B cell (primary cell): ENCODE measurements around the gene NPAS4. TPM values are rescaled to one million over a fixed set of nuclear protein-coding genes. Genes with fewer than 3 reads are reported as not detected.
A peak's percentile ranks its signal among the peaks of the same experiment; 100 is the strongest.
"Not testable (repeated sequence)": the region's sequence is repeated elsewhere in the genome, so short reads cannot be mapped to it uniquely, and the experiment has no call there.

ENCODE experiments used
- ATAC-seq: fragments of 200-7000 bp; cut with Tn5 transposase; one replicate; pipeline ENCODE4 v1.10.0; 2021; ENCODE audit warnings: low read depth, mild to moderate bottlenecking, moderate number of reproducible peaks, moderate library complexity
- CTCF ChIA-PET: fragments of 350-600 bp; sonication (Branson Sonifier 250); formaldehyde crosslinking; loops from one replicate; lab custom pipeline; 2021; ENCODE audit warnings: antibody characterized with exemption, inconsistent platforms; lab: Charles Lee
- POLR2A ChIA-PET: fragments of 350-600 bp; sonication (Branson Sonifier 250); formaldehyde crosslinking; loops from one replicate; lab custom pipeline; 2021; ENCODE audit warnings: antibody characterized with exemption; lab: Charles Lee
- DNase-seq: peaks from one replicate; pipeline ENCODE4 v3.0.0; 2013
- H2AFZ ChIP-seq: 2 replicates; pipeline ENCODE4 v1.6.1; 2012; ENCODE audit warnings: mild to moderate bottlenecking, low read depth, low read length; ENCODE audit not compliant: insufficient read depth, poor library complexity, severe bottlenecking
- H3K27ac ChIP-seq, 2 donors: 1 replicate in 1 of 2; 2 replicates in 1 of 2; pipeline ENCODE4 v1.5.1; 2012 to 2013; ENCODE audit warnings: low read length in 2 of 2, mild to moderate bottlenecking in 2 of 2, moderate library complexity in 1 of 2
- H3K27me3 ChIP-seq, 4 experiments: fragments of 200-600 bp in 1 of 4; sonication (generic) in 1 of 4; replicated peaks in 1 of 4; 1 replicate in 2 of 4; 2 replicates in 2 of 4; pipeline versions ENCODE4 v1.6.1 to v1.7.0; 2013 to 2016; ENCODE audit warnings: low read length in 3 of 4, mild to moderate bottlenecking in 2 of 4, mixed read lengths in 1 of 4, moderate library complexity in 1 of 4; ENCODE audit not compliant: insufficient read depth in 4 of 4, control insufficient read depth in 3 of 4; ENCODE audit errors: control extremely low read depth in 1 of 4
- H3K36me3 ChIP-seq, 2 experiments: replicated peaks in 1 of 2; 1 replicate in 1 of 2; 2 replicates in 1 of 2; pipeline versions ENCODE4 v1.6.1 to v1.7.1; 2013; ENCODE audit warnings: low read length in 1 of 2; ENCODE audit not compliant: insufficient read depth in 2 of 2, control insufficient read depth in 1 of 2; ENCODE audit errors: control extremely low read depth in 1 of 2, extremely low read depth in 1 of 2
- H3K4me1 ChIP-seq, 2 donors: fragments of 200-600 bp in 1 of 2; sonication (generic) in 1 of 2; 1 replicate in 1 of 2; 2 replicates in 1 of 2; pipeline versions ENCODE4 v1.5.1 to v1.6.1; 2013 to 2017; ENCODE audit warnings: low read length in 2 of 2; ENCODE audit not compliant: control insufficient read depth in 2 of 2, insufficient read depth in 2 of 2
- H3K4me2 ChIP-seq: replicated peaks from 2 replicates; pipeline ENCODE3; 2012; ENCODE audit warnings: mild to moderate bottlenecking, low read depth, low read length; ENCODE audit not compliant: poor library complexity, severe bottlenecking
- H3K4me3 ChIP-seq, 5 experiments: fragments of 200-600 bp in 1 of 5; sonication (generic) in 1 of 5; 1 replicate in 3 of 5; 2 replicates in 2 of 5; pipeline versions ENCODE4 v1.5.1 to v1.7.0; 2011 to 2016; ENCODE audit warnings: low read length in 4 of 5, mild to moderate bottlenecking in 4 of 5, low read depth in 2 of 5, control low read depth in 1 of 5, moderate library complexity in 1 of 5; ENCODE audit not compliant: insufficient read depth in 1 of 5; ENCODE audit errors: control extremely low read depth in 1 of 5, extremely low read depth in 1 of 5
- H3K79me2 ChIP-seq: fragments of 200-600 bp; sonication (generic); one replicate; pipeline ENCODE4 v1.6.0; 2016; ENCODE audit warnings: low read length; ENCODE audit not compliant: control insufficient read depth, insufficient read depth
- H3K9ac ChIP-seq: fragments of 200-600 bp; sonication (generic); 2 replicates; pipeline ENCODE4 v1.6.1; 2017; ENCODE audit warnings: mild to moderate bottlenecking, low read length, moderate library complexity
- H3K9me3 ChIP-seq, 3 donors: one replicate each; pipeline versions ENCODE4 v1.6.1 to v1.7.1; 2013; ENCODE audit warnings: low read length in 2 of 3; ENCODE audit not compliant: control insufficient read depth in 2 of 3, insufficient read depth in 1 of 3; ENCODE audit errors: control extremely low read depth in 1 of 3
- H4K20me1 ChIP-seq: 2 replicates; pipeline ENCODE4 v1.6.0; 2012; ENCODE audit warnings: mild to moderate bottlenecking, low read length; ENCODE audit not compliant: insufficient read depth, control insufficient read depth, poor library complexity, severe bottlenecking
- H3K27ac Mint-ChIP-seq: one replicate; pipeline ENCODE4 v1.8.0; 2021; ENCODE audit warnings: mixed read lengths
- H3K27me3 Mint-ChIP-seq: one replicate; pipeline ENCODE4 v1.8.0; 2021; ENCODE audit warnings: mixed read lengths
- H3K4me1 Mint-ChIP-seq: one replicate; pipeline ENCODE4 v1.8.0; 2021; ENCODE audit warnings: mixed read lengths
- H3K4me3 Mint-ChIP-seq: one replicate; pipeline ENCODE4 v1.8.0; 2021; ENCODE audit warnings: mixed read lengths
- H3K9me3 Mint-ChIP-seq: one replicate; pipeline ENCODE4 v1.8.0; 2022; ENCODE audit warnings: mixed read lengths; ENCODE audit not compliant: insufficient read depth
- CTCF ChIP-seq: fragments of 200-600 bp; IDR thresholded peaks from one replicate; pipeline ENCODE4 v1.8.0; 2022; ENCODE audit warnings: antibody characterized with exemption, mild to moderate bottlenecking
- EZH2 ChIP-seq: IDR thresholded peaks from 2 replicates; pipeline ENCODE4 v1.6.1; 2012; ENCODE audit warnings: borderline replicate concordance, low read depth, mild to moderate bottlenecking, moderate library complexity, low read length; ENCODE audit not compliant: insufficient read depth, poor library complexity, severe bottlenecking
- WGBS: methylation state at CpG from one replicate; pipeline ENCODE4 v1.1.5; 2013; ENCODE audit warnings: missing lambda C conversion rate; ENCODE audit not compliant: insufficient coverage; 5-methylcytosine and 5-hydroxymethylcytosine counted together
- intact Hi-C: fragments of 100-400 bp; cut with micrococcal nuclease; formaldehyde crosslinking; loops from one replicate; pipeline ENCODE4 v1.10.0; 2022
- polyA plus RNA-seq: library from polyadenylated mRNA; depleted of rRNA; stranded (reverse); fragments of >200 nt; gene quantifications from 2 replicates; pipeline ENCODE4 v1.2.3, GENCODE V29; 2012
- total RNA-seq, 2 donors: library from RNA; stranded (reverse); fragments of 120-200 nt in 1 of 2; gene quantifications; 1 replicate in 1 of 2; 2 replicates in 1 of 2; pipeline versions ENCODE4 v1.2.3 to v1.2.4, GENCODE V29; 2013 to 2022

NPAS4 gene
- total and polyA plus RNA-seq, 2 donors (not counting 1 experiment from before 2014, with no cell fraction given): not detected

- H3K27ac Mint-ChIP-seq, H3K9me3 ChIP-seq, H3K27me3 Mint-ChIP-seq, H4K20me1 ChIP-seq, H3K36me3 ChIP-seq, H3K4me3 ChIP-seq, H3K4me3 Mint-ChIP-seq, H3K27ac ChIP-seq, H3K4me2 ChIP-seq, H3K27me3 ChIP-seq, H3K9ac ChIP-seq, H2AFZ ChIP-seq, DNase-seq, H3K79me2 ChIP-seq, H3K9me3 Mint-ChIP-seq, POLR2A ChIA-PET, ATAC-seq, intact Hi-C loops, H3K4me1 Mint-ChIP-seq, H3K4me1 ChIP-seq: not testable (repeated sequence)
- CTCF ChIA-PET: interaction anchor here (1.0 to 3.4 kb wide), 4 partner anchors 20 to 294 kb away, joined by 3 to 63 read pairs (median 22); partner anchors contain the start of gene MRPL11
- WGBS: 92% methylated on average over 9 of the region's 13 CpGs
These were observed 36.5 kb upstream of the NPAS4 start for GRCh38 chr11:66384316-66384715.

- Mint-ChIP-seq H3K9me3 (no peaks in the 10 kb centered on the region), H3K27me3 (no peaks in the 10 kb centered on the region), H3K4me1 (peaks cover 10% of the 10 kb centered on the region), H3K4me3 (peak overlapping the region; percentile 21), H3K27ac (no peak overlapping the region)
- Histone ChIP-seq H3K9ac (peak overlapping the region; percentile 10), H3K4me3 (peak overlapping the region in 2 of 5 experiments; percentile 11 to 34), H3K79me2 (no peaks in the 10 kb centered on the region), H3K36me3 (no peaks in the 10 kb centered on the region), H3K4me2 (peak overlapping the region; percentile 65), H3K9me3 (no peaks in the 10 kb centered on the region), H3K4me1 (peaks cover 7 to 12% of the 10 kb centered on the region in 2 donors), H3K27ac (no peak overlapping the region), H4K20me1 (no peaks in the 10 kb centered on the region), H3K27me3 (no peaks in the 10 kb centered on the region), H2AFZ (peak overlapping the region; percentile 66)
- TF ChIP-seq CTCF: peak; percentile 94
- TF ChIP-seq EZH2: no peak
- ATAC-seq (peak; percentile 85), DNase-seq (peak; percentile 88)
- WGBS: 4% methylated on average over 18 of the region's 20 CpGs
- CTCF ChIA-PET: interaction anchor here (0.6 to 3.4 kb wide), 42 partner anchors 10 to 1415 kb away, joined by 3 to 63 read pairs (median 4); partner anchors contain the start of genes ACTN3, B4GAT1, BBS1 and BRMS1
- POLR2A ChIA-PET: interaction anchor here (0.5 to 1.5 kb wide), 6 partner anchors 14 to 889 kb away, joined by 3 to 8 read pairs (median 4); partner anchors contain the start of genes RBM4B and SLC29A2
- intact Hi-C loops: loop anchor here (1.0 to 5.0 kb wide), 5 partner anchors 14 to 74 kb away; partner anchors contain the start of genes B4GAT1 and BRMS1
These were observed 34.4 kb upstream of the NPAS4 start for GRCh38 chr11:66386171-66387069.
